Endothelial cell of umbilical vein (primary cell): ENCODE data around the gene PPP3CA. TPM values are rescaled to one million over a fixed set of nuclear protein-coding genes. Genes with fewer than 3 reads are reported as not detected.

ENCODE experiments used
- BruUV-seq: library from RNA; stranded (reverse); fragments of 400-500 nt; replicated peaks from 2 replicates; lab custom pipeline; 2021; lab: Mats Ljungman, UMichigan
- CTCF ChIA-PET: fragments of 300-600, 350-600 bp; sonication (Branson Sonifier 250); formaldehyde crosslinking; loops from one replicate; lab custom pipeline; 2021; ENCODE audit warnings: antibody characterized with exemption, inconsistent platforms; lab: Charles Lee
- POLR2A ChIA-PET: fragments of 300-600, 350-600 bp; sonication (Branson Sonifier 250); formaldehyde crosslinking; loops from one replicate; lab custom pipeline; 2021; ENCODE audit warnings: antibody characterized with exemption, inconsistent platforms; lab: Charles Lee
- DNase-seq: peaks from one replicate; pipeline ENCODE4 v3.0.0-alpha.2; 2011; ENCODE audit warnings: low read depth, low spot score
- FAIRE-seq: peaks from 2 replicates; lab custom pipeline; 2011; peaks lifted over from hg19 to GRCh38; lab: Jason Lieb, UNC
- H2AFZ ChIP-seq: 2 replicates; pipeline ENCODE4 v1.6.0; 2012; ENCODE audit warnings: low read depth, low read length, control low read depth, inconsistent platforms
- H3K27ac ChIP-seq: 2 replicates; pipeline ENCODE4 v1.5.1; 2011; ENCODE audit warnings: low read depth, mild to moderate bottlenecking, control low read depth, low read length, moderate library complexity; ENCODE audit not compliant: insufficient read depth
- H3K27me3 ChIP-seq, 2 experiments: 2 replicates each; pipeline versions ENCODE4 v1.6.0 to v1.6.1; 2011; ENCODE audit warnings: low read length in 2 of 2, mixed read lengths in 1 of 2; ENCODE audit not compliant: control insufficient read depth in 2 of 2, insufficient read depth in 2 of 2
- H3K36me3 ChIP-seq, 2 experiments: 2 replicates in 1 of 2; 3 replicates in 1 of 2; pipeline ENCODE4 v1.5.1; 2011; ENCODE audit warnings: low read length in 2 of 2, mild to moderate bottlenecking in 1 of 2, moderate library complexity in 1 of 2; ENCODE audit not compliant: control insufficient read depth in 2 of 2, insufficient read depth in 2 of 2; ENCODE audit errors: extremely low read depth in 1 of 2
- H3K4me1 ChIP-seq: 3 replicates; pipeline ENCODE4 v1.5.1; 2011; ENCODE audit warnings: mild to moderate bottlenecking, low read length; ENCODE audit not compliant: control insufficient read depth, insufficient read depth; ENCODE audit errors: extremely low read depth
- H3K4me2 ChIP-seq: 2 replicates; pipeline ENCODE4 v1.6.1; 2011; ENCODE audit warnings: low read length, control low read depth, mixed read lengths; ENCODE audit not compliant: insufficient read depth
- H3K4me3 ChIP-seq, 3 experiments: fragments of 200-600 bp in 1 of 3; sonication (generic), shearing (Covaris generic) in 1 of 3; replicated peaks in 1 of 3; 2 replicates each; pipeline ENCODE4 v1.5.1; 2011 to 2016; ENCODE audit warnings: control low read depth in 3 of 3, low read length in 3 of 3, mild to moderate bottlenecking in 2 of 3, inconsistent platforms in 1 of 3, low read depth in 1 of 3, moderate library complexity in 1 of 3; ENCODE audit not compliant: insufficient read depth in 1 of 3
- H3K79me2 ChIP-seq: 2 replicates; pipeline ENCODE4 v1.6.0; 2012; ENCODE audit warnings: low read length, inconsistent platforms; ENCODE audit not compliant: control insufficient read depth, insufficient read depth
- H3K9ac ChIP-seq: replicated peaks from 2 replicates; pipeline ENCODE3; 2011; ENCODE audit warnings: low read length, control low read depth; ENCODE audit not compliant: insufficient read depth; ENCODE audit errors: extremely low read depth
- H3K9me1 ChIP-seq: replicated peaks from 3 replicates; pipeline ENCODE4 v1.6.0; 2011; ENCODE audit warnings: mild to moderate bottlenecking, low read length; ENCODE audit not compliant: control insufficient read depth, insufficient read depth; ENCODE audit errors: extremely low read depth
- H3K9me3 ChIP-seq: replicated peaks from 2 replicates; pipeline ENCODE4 v1.5.1; 2012; ENCODE audit warnings: low read length, inconsistent platforms; ENCODE audit not compliant: control insufficient read depth, insufficient read depth
- H4K20me1 ChIP-seq: replicated peaks from 2 replicates; pipeline ENCODE3; 2011; ENCODE audit warnings: mild to moderate bottlenecking, low read length; ENCODE audit not compliant: control insufficient read depth, insufficient read depth; ENCODE audit errors: extremely low read depth
- EZH2 ChIP-seq: IDR thresholded peaks from 2 replicates; pipeline ENCODE4 v1.6.1; 2012; ENCODE audit warnings: borderline replicate concordance, low read depth, mild to moderate bottlenecking, moderate library complexity, low read length, inconsistent platforms; ENCODE audit not compliant: severe bottlenecking
- JUN ChIP-seq: IDR thresholded peaks from 2 replicates; pipeline ENCODE4 v1.6.1; 2011; ENCODE audit warnings: borderline replicate concordance, low read depth; ENCODE audit not compliant: insufficient read length, insufficient read depth
- dilution Hi-C: fragments of 300-500 bp; cut with MboI; formaldehyde crosslinking; loops from one replicate; pipeline ENCODE4 v1.15.0; 2019; ENCODE audit warnings: low sequenced_read_pairs; ENCODE audit not compliant: extremely low pct_ligation_motif_present
- intact Hi-C: fragments of 100-400 bp; cut with micrococcal nuclease; formaldehyde crosslinking; loops from one replicate; pipeline ENCODE4 v1.10.0; 2022
- polyA plus RNA-seq, 4 experiments: library from polyadenylated mRNA; depleted of rRNA in 3 of 4; stranded (reverse) in 3 of 4; unstranded in 1 of 4; fragments of >200 nt; gene quantifications; 2 replicates each; pipeline versions ENCODE4 v1.2.1 to v1.2.3, GENCODE V29; 2011 to 2012; ENCODE audit warnings: missing spikeins in 1 of 4
- total RNA-seq: library from RNA; stranded (reverse); gene quantifications from 2 replicates; pipeline ENCODE4 v1.2.3, GENCODE V29; 2021
- TF ChIP-seq, protein P1 (sequence below), 2 donors: IDR thresholded peaks; 1 replicate in 1 of 2; 2 replicates in 1 of 2; pipeline ENCODE4 v1.5.1; 2011; ENCODE audit warnings: low read length in 2 of 2, mild to moderate bottlenecking in 2 of 2, moderate library complexity in 2 of 2, control low read depth in 1 of 2, inconsistent platforms in 1 of 2, low read depth in 1 of 2; ENCODE audit not compliant: insufficient read depth in 1 of 2; ENCODE audit errors: extremely low read depth in 1 of 2
- TF ChIP-seq, protein P2 (sequence below): IDR thresholded peaks from 2 replicates; pipeline ENCODE4 v1.6.1; 2011; ENCODE audit not compliant: insufficient read depth, insufficient read length

The PPP3CA gene
- total and polyA plus RNA-seq, 2 donors (not counting 3 experiments of a cell fraction or from before 2014, with no cell fraction given) = 7.0 to 43.3 TPM

DNA sequence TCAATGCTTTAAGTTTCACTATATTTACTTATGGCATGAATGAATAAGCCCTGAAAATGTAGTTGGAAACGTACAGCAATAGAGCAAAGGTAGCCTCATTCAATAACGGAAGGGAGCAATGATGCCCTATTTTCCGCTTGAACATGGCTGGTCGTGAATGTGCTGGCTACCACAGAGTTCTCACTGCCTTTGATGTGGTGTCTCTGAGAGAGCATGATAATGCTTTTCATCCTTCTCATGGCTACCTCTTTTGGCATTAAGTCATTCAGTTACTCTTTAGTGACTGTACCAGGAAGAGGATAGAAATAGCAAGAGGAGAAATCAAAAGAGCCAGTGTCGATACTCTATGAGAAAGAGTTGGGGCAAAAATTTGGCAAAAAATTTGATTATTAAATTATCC, 308.0 kb downstream of the PPP3CA start:
- DNase-seq (no peak), FAIRE-seq (no peak)
- no TSS peak for BruUV-seq
- dilution Hi-C loops (no loop called here), intact Hi-C loops (loop anchor here (2.0 to 5.0 kb wide), 2 partner anchors 307 to 1098 kb away; partner anchors contain the start of gene PPP3CA)
- H4K20me1 ChIP-seq = no peaks in the 10 kb centered on the region
- no peak overlapping the region for H3K4me3 ChIP-seq
- H3K27ac ChIP-seq = no peak overlapping the region
- H3K9me3 ChIP-seq = no peaks in the 10 kb centered on the region
- no peak overlapping the region for H3K9ac ChIP-seq
- H3K27me3 ChIP-seq = no peaks in the 10 kb centered on the region
- no peak overlapping the region for H3K4me2 ChIP-seq
- no peaks in the 10 kb centered on the region for H3K36me3 ChIP-seq
- peaks cover 18% of the 10 kb centered on the region for H3K4me1 ChIP-seq
- H2AFZ ChIP-seq = no peak overlapping the region
- POLR2A ChIA-PET = no interaction called here
- no peaks in the 10 kb centered on the region for H3K79me2 ChIP-seq
- H3K9me1 ChIP-seq = no peaks in the 10 kb centered on the region
- CTCF ChIA-PET = interaction anchor here (1.3 kb wide), 1 partner anchor 12 kb away, joined by 4 read pairs; no protein-coding TSS in a partner anchor
- TF ChIP-seq, protein P1, sequence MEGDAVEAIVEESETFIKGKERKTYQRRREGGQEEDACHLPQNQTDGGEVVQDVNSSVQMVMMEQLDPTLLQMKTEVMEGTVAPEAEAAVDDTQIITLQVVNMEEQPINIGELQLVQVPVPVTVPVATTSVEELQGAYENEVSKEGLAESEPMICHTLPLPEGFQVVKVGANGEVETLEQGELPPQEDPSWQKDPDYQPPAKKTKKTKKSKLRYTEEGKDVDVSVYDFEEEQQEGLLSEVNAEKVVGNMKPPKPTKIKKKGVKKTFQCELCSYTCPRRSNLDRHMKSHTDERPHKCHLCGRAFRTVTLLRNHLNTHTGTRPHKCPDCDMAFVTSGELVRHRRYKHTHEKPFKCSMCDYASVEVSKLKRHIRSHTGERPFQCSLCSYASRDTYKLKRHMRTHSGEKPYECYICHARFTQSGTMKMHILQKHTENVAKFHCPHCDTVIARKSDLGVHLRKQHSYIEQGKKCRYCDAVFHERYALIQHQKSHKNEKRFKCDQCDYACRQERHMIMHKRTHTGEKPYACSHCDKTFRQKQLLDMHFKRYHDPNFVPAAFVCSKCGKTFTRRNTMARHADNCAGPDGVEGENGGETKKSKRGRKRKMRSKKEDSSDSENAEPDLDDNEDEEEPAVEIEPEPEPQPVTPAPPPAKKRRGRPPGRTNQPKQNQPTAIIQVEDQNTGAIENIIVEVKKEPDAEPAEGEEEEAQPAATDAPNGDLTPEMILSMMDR (IDR thresholded peaks at IDR 0.05; ENCODE audit: extremely low read depth in 1 of 2, insufficient read depth in 1 of 2, low read depth in 1 of 2, low read length in 2 of 2) = no peak

DNA sequence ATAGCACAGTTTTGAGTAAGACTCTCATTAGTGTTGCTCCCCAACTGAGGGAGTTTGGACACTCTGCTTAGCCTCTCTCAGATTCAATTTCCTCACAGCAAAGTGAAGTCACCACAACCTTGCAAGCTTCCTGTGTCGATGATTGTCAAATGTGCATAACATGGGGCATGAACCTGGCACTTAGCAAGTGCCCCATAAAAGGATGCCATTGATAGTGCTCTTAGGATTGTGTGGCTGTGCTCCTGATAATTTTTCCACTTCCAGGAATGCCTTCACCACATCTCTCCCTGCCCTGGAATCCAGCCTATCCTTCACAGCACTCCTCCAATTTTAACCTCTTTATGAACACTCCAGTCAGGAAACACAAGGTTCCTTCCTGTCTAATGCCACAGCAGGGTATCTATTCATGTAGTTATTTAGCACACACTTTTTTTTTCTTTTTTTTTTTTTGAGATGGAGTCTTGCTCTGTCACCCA, 309.4 kb downstream of the PPP3CA start:
- POLR2A ChIA-PET = no interaction called here

More for the DNA sequence above, 309.4 kb downstream of the PPP3CA start:
- H2AFZ ChIP-seq = no peak overlapping the region
- H3K9me3 ChIP-seq = no peaks in the 10 kb centered on the region
- DNase-seq (peak; percentile 78), FAIRE-seq (peak; percentile 77)
- H3K27me3 ChIP-seq = no peaks in the 10 kb centered on the region
- TF ChIP-seq, protein P2, sequence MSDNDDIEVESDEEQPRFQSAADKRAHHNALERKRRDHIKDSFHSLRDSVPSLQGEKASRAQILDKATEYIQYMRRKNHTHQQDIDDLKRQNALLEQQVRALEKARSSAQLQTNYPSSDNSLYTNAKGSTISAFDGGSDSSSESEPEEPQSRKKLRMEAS = no peak
- TF ChIP-seq EZH2 (no peak), JUN (peak; percentile 37)
- H3K9me1 ChIP-seq = no peaks in the 10 kb centered on the region
- peaks cover 18% of the 10 kb centered on the region for H3K4me1 ChIP-seq
- dilution Hi-C loops = no loop called here
- H3K9ac ChIP-seq = peak overlapping the region; percentile 38
- H3K36me3 ChIP-seq = no peaks in the 10 kb centered on the region
- intact Hi-C loops = loop anchor here (1.0 to 5.0 kb wide), 4 partner anchors 17 to 1099 kb away; partner anchors contain the start of gene PPP3CA
- no peak overlapping the region for H3K4me3 ChIP-seq
- peak overlapping the region; percentile 37 for H3K4me2 ChIP-seq
- peak overlapping the region; percentile 83 for H3K27ac ChIP-seq
- no peaks in the 10 kb centered on the region for H3K79me2 ChIP-seq
- BruUV-seq = no TSS peak
- CTCF ChIA-PET = interaction anchor here (1.1 to 1.4 kb wide), 2 partner anchors 17 to 216 kb away, joined by 3 read pairs; no protein-coding TSS in a partner anchor
- H4K20me1 ChIP-seq = no peaks in the 10 kb centered on the region
